H1 (cell line): ENCODE data around the gene APOL4. TPM values are rescaled to one million over a fixed set of nuclear protein-coding genes. Genes with fewer than 3 reads are reported as not detected.

Experiments
- CTCF ChIA-PET: fragments of 300-600 bp; sonication (Branson Sonifier 250); formaldehyde crosslinking; loops from one replicate; lab custom pipeline; 2021; ENCODE audit not compliant: partially characterized antibody; lab: Charles Lee
- POLR2A ChIA-PET: fragments of 300-600 bp; sonication (Branson Sonifier 250); formaldehyde crosslinking; loops from one replicate; lab custom pipeline; 2021; ENCODE audit warnings: inconsistent platforms; ENCODE audit not compliant: partially characterized antibody; lab: Charles Lee
- DNase-seq, 2 experiments: peaks; one replicate each; pipeline versions ENCODE4 v3.0.0 to v3.0.0-alpha.2; 2010 to 2022; ENCODE audit warnings: low spot score in 2 of 2, low read depth in 1 of 2, mixed read lengths in 1 of 2
- FAIRE-seq: peaks from 2 replicates; lab custom pipeline; 2011; peaks lifted over from hg19 to GRCh38; lab: Jason Lieb, UNC
- H2AFZ ChIP-seq: 2 replicates; pipeline ENCODE4 v1.8.1; 2012; ENCODE audit warnings: low read length, inconsistent platforms
- H2AK5ac ChIP-seq: 2 replicates; pipeline ENCODE4 v1.6.1; 2013; ENCODE audit warnings: low read depth, low read length
- H2BK120ac ChIP-seq: replicated peaks from 2 replicates; pipeline ENCODE3; 2013; ENCODE audit warnings: low read depth, low read length, inconsistent platforms
- H2BK12ac ChIP-seq: 2 replicates; pipeline ENCODE4 v1.6.1; 2013; ENCODE audit warnings: low read depth, low read length
- H2BK15ac ChIP-seq: 2 replicates; pipeline ENCODE4 v1.6.1; 2013; ENCODE audit warnings: low read length
- H2BK20ac ChIP-seq: 2 replicates; pipeline ENCODE4 v1.6.1; 2013; ENCODE audit warnings: low read length
- H2BK5ac ChIP-seq: 2 replicates; pipeline ENCODE4 v1.6.1; 2013; ENCODE audit warnings: low read depth, low read length
- H3K14ac ChIP-seq: 2 replicates; pipeline ENCODE4 v1.6.1; 2013; ENCODE audit warnings: inconsistent platforms; ENCODE audit not compliant: insufficient read length
- H3K18ac ChIP-seq: 2 replicates; pipeline ENCODE4 v1.6.1; 2013; ENCODE audit warnings: low read length; ENCODE audit errors: extremely low read depth
- H3K23ac ChIP-seq: 2 replicates; pipeline ENCODE4 v1.6.1; 2013; ENCODE audit warnings: inconsistent platforms; ENCODE audit not compliant: insufficient read length
- H3K23me2 ChIP-seq: 2 replicates; pipeline ENCODE4 v1.6.1; 2013; ENCODE audit warnings: low read depth, low read length
- H3K27ac ChIP-seq: 2 replicates; pipeline ENCODE4 v1.6.1; 2011; ENCODE audit warnings: low read depth, low read length, inconsistent platforms
- H3K27me3 ChIP-seq, 4 experiments: replicated peaks in 1 of 4; 1 replicate in 1 of 4; 2 replicates in 3 of 4; pipeline versions ENCODE4 v1.6.1 to v1.8.1; 2011 to 2013; ENCODE audit warnings: low read length in 3 of 4, mild to moderate bottlenecking in 3 of 4, inconsistent platforms in 2 of 4, mixed read lengths in 2 of 4, moderate library complexity in 1 of 4; ENCODE audit not compliant: control insufficient read depth in 3 of 4, insufficient read depth in 3 of 4; ENCODE audit errors: extremely low read depth in 1 of 4
- H3K36me3 ChIP-seq, 4 experiments: 2 replicates each; pipeline versions ENCODE4 v1.6.1 to v1.8.1; 2011 to 2013; ENCODE audit warnings: mild to moderate bottlenecking in 4 of 4, low read length in 3 of 4, moderate library complexity in 2 of 4, control low read depth in 1 of 4, inconsistent platforms in 1 of 4; ENCODE audit not compliant: insufficient read depth in 4 of 4, control insufficient read depth in 2 of 4
- H3K4ac ChIP-seq: replicated peaks from 2 replicates; pipeline ENCODE3; 2013; ENCODE audit warnings: low read length, low read depth, mixed read lengths, inconsistent platforms; ENCODE audit not compliant: insufficient read length
- H3K4me1 ChIP-seq, 4 experiments: replicated peaks in 1 of 4; 1 replicate in 1 of 4; 2 replicates in 3 of 4; pipeline versions ENCODE4 v1.6.1 to v1.8.1; 2011 to 2013; ENCODE audit warnings: low read length in 3 of 4, inconsistent platforms in 2 of 4, mixed read lengths in 1 of 4; ENCODE audit not compliant: insufficient read depth in 4 of 4, control insufficient read depth in 3 of 4
- H3K4me2 ChIP-seq, 2 experiments: 2 replicates each; pipeline versions ENCODE4 v1.6.1 to v1.8.1; 2011 to 2013; ENCODE audit warnings: low read depth in 2 of 2, low read length in 2 of 2, control low read depth in 1 of 2, inconsistent platforms in 1 of 2, mild to moderate bottlenecking in 1 of 2; ENCODE audit not compliant: insufficient read depth in 1 of 2
- H3K4me3 ChIP-seq, 4 experiments: fragments of 200-600, 300-600 bp in 1 of 4; sonication (generic), shearing (Covaris generic), sonication (Bioruptor Twin) in 1 of 4; 2 replicates each; pipeline versions ENCODE4 v1.5.1 to v1.8.1; 2011 to 2016; ENCODE audit warnings: low read length in 4 of 4, low read depth in 3 of 4, control low read depth in 2 of 4, inconsistent platforms in 2 of 4, mild to moderate bottlenecking in 2 of 4, mixed read lengths in 1 of 4, moderate library complexity in 1 of 4; ENCODE audit not compliant: insufficient read depth in 2 of 4; ENCODE audit errors: extremely low read depth in 1 of 4
- H3K56ac ChIP-seq: replicated peaks from 2 replicates; pipeline ENCODE3; 2013; ENCODE audit warnings: low read depth, mild to moderate bottlenecking, mixed read lengths, low read length, inconsistent platforms; ENCODE audit not compliant: insufficient read length
- H3K79me1 ChIP-seq: 2 replicates; pipeline ENCODE4 v1.6.1; 2013; ENCODE audit warnings: low read depth, low read length, control low read depth
- H3K79me2 ChIP-seq, 2 experiments: 2 replicates each; pipeline versions ENCODE4 v1.6.1 to v1.8.1; 2012 to 2013; ENCODE audit warnings: low read length in 2 of 2, mild to moderate bottlenecking in 2 of 2, inconsistent platforms in 1 of 2; ENCODE audit not compliant: insufficient read depth in 2 of 2, control insufficient read depth in 1 of 2
- H3K9ac ChIP-seq, 4 experiments: replicated peaks in 1 of 4; 1 replicate in 1 of 4; 2 replicates in 3 of 4; pipeline versions ENCODE4 v1.6.1 to v1.8.1; 2011 to 2013; ENCODE audit warnings: low read depth in 3 of 4, low read length in 3 of 4, control low read depth in 2 of 4, mild to moderate bottlenecking in 2 of 4, moderate library complexity in 2 of 4, inconsistent platforms in 1 of 4; ENCODE audit errors: extremely low read depth in 1 of 4
- H3K9me3 ChIP-seq, 2 experiments: 2 replicates each; pipeline versions ENCODE4 v1.6.1 to v1.8.1; 2012 to 2013; ENCODE audit warnings: mild to moderate bottlenecking in 2 of 2, moderate library complexity in 2 of 2, control low read depth in 1 of 2, inconsistent platforms in 1 of 2, low read depth in 1 of 2, low read length in 1 of 2, mixed read lengths in 1 of 2; ENCODE audit not compliant: insufficient read depth in 2 of 2
- H4K20me1 ChIP-seq, 2 experiments: replicated peaks in 1 of 2; 2 replicates each; pipeline versions ENCODE3 to v1.8.1; 2011 to 2013; ENCODE audit warnings: inconsistent platforms in 2 of 2, low read length in 2 of 2, mild to moderate bottlenecking in 1 of 2; ENCODE audit not compliant: insufficient read depth in 2 of 2, control insufficient read depth in 1 of 2
- H4K5ac ChIP-seq: 2 replicates; pipeline ENCODE4 v1.6.1; 2013; ENCODE audit warnings: low read length, low read depth, mixed read lengths, inconsistent platforms; ENCODE audit not compliant: insufficient read length
- H4K8ac ChIP-seq: 2 replicates; pipeline ENCODE4 v1.8.0; 2013; ENCODE audit warnings: mild to moderate bottlenecking, moderate library complexity, low read length, inconsistent platforms; ENCODE audit not compliant: insufficient read depth; ENCODE audit errors: extremely low read depth
- H4K91ac ChIP-seq: replicated peaks from 2 replicates; pipeline ENCODE3; 2013; ENCODE audit warnings: low read length, mixed read lengths, inconsistent platforms; ENCODE audit not compliant: insufficient read length
- BACH1 ChIP-seq: IDR thresholded peaks from 2 replicates; pipeline ENCODE4 v1.6.1; 2012; ENCODE audit warnings: low read length, improper control_type of control experiment
- CBX5 ChIP-seq: fragments of 300-800, 300-1000 bp; sonication (generic); IDR thresholded peaks from 2 replicates; pipeline ENCODE4 v1.7.1; 2016; ENCODE audit warnings: antibody characterized with exemption, low read length, low read depth
- CHD2 ChIP-seq: IDR thresholded peaks from 2 replicates; pipeline ENCODE4 v1.6.1; 2012; ENCODE audit warnings: low read length, improper control_type of control experiment
- CTBP2 ChIP-seq: IDR thresholded peaks from 2 replicates; pipeline ENCODE4 v1.7.0; 2011; ENCODE audit warnings: borderline replicate concordance, mild to moderate bottlenecking, moderate library complexity, mixed read lengths, low read length; ENCODE audit not compliant: insufficient read depth, insufficient read length
- HDAC2 ChIP-seq, 2 experiments: fragments of 300-600 bp in 1 of 2; sonication (generic) in 1 of 2; IDR thresholded peaks; 2 replicates each; pipeline ENCODE4 v1.6.1; 2011 to 2012; ENCODE audit warnings: low read depth in 2 of 2, low read length in 2 of 2, mild to moderate bottlenecking in 2 of 2, moderate library complexity in 2 of 2, borderline replicate concordance in 1 of 2, inconsistent platforms in 1 of 2
- KDM4A ChIP-seq: IDR thresholded peaks from one replicate; pipeline ENCODE4 v1.7.1; 2012; ENCODE audit warnings: low read depth, mild to moderate bottlenecking, moderate library complexity, low read length, inconsistent platforms; ENCODE audit not compliant: severe bottlenecking
- KDM5A ChIP-seq: fragments of 200-600 bp; IDR thresholded peaks from 2 replicates; pipeline ENCODE4 v1.7.1; 2012; ENCODE audit warnings: mild to moderate bottlenecking, low read length, inconsistent platforms, mixed read lengths
- NANOG ChIP-seq: IDR thresholded peaks from 2 replicates; pipeline ENCODE4 v1.6.1; 2011; ENCODE audit warnings: low read length, low read depth, mild to moderate bottlenecking, inconsistent platforms; ENCODE audit not compliant: insufficient read depth, poor library complexity, severe bottlenecking
- POLR2AphosphoS5 ChIP-seq: IDR thresholded peaks from 2 replicates; pipeline ENCODE4 v1.6.1; 2011; ENCODE audit warnings: low read depth, low read length
- RXRA ChIP-seq: IDR thresholded peaks from 2 replicates; pipeline ENCODE4 v1.6.1; 2011; ENCODE audit warnings: low read depth, mild to moderate bottlenecking, low read length, moderate library complexity; ENCODE audit not compliant: insufficient read depth
- SP2 ChIP-seq: IDR thresholded peaks from 2 replicates; pipeline ENCODE4 v1.6.1; 2012; ENCODE audit warnings: mild to moderate bottlenecking, low read length, inconsistent platforms
- TEAD4 ChIP-seq: IDR thresholded peaks from 2 replicates; pipeline ENCODE4 v1.6.1; 2012; ENCODE audit warnings: low read depth, low read length, inconsistent platforms, mixed read lengths
- WGBS, 2 experiments: shearing (Covaris generic) in 1 of 2; methylation state at CpG; one replicate each; pipeline versions ENCODE4 v1.1.6 to v1.1.7; 2013 to 2015; ENCODE audit warnings: low lambda C conversion rate in 2 of 2, mixed read lengths in 2 of 2, inconsistent platforms in 1 of 2, low coverage in 1 of 2, missing lambda C conversion rate in 1 of 2; ENCODE audit not compliant: insufficient replicate concordance in 2 of 2, insufficient coverage in 1 of 2, insufficient read length in 1 of 2; ENCODE audit errors: extremely low coverage in 1 of 2, missing lambda C conversion rate in 1 of 2; 5-methylcytosine and 5-hydroxymethylcytosine counted together
- polyA plus RNA-seq, 7 experiments: library from polyadenylated mRNA; depleted of rRNA in 3 of 7; stranded (reverse) in 5 of 7; unstranded in 2 of 7; fragments of >200 nt in 5 of 7; fragments of 200-250 nt in 2 of 7; gene quantifications; 1 replicate in 5 of 7; 2 replicates in 1 of 7; 4 replicates in 1 of 7; pipeline versions ENCODE4 v1.2.1 to v1.2.3, GENCODE V29; 2011 to 2013; ENCODE audit warnings: missing spikeins in 2 of 7, mixed read lengths in 2 of 7
- total RNA-seq: library from RNA; stranded (reverse); fragmentation: NEBNext Ultra II Directional; extraction: Animal tissue kit (Norgen Biotek cat#: 25700); gene quantifications from 2 replicates; pipeline ENCODE4 v1.2.1, GENCODE V29; 2021
- TF ChIP-seq, protein P1 (sequence below): IDR thresholded peaks from 2 replicates; pipeline ENCODE4 v1.6.1; 2011; ENCODE audit warnings: low read depth, mild to moderate bottlenecking, low read length; ENCODE audit not compliant: insufficient read depth

APOL4 gene
- total and polyA plus RNA-seq, 2 of the 8 experiments (the other 6 are each of a cell fraction or from before 2014, with no cell fraction given): 0.02 TPM; not detected in 1

DNA sequence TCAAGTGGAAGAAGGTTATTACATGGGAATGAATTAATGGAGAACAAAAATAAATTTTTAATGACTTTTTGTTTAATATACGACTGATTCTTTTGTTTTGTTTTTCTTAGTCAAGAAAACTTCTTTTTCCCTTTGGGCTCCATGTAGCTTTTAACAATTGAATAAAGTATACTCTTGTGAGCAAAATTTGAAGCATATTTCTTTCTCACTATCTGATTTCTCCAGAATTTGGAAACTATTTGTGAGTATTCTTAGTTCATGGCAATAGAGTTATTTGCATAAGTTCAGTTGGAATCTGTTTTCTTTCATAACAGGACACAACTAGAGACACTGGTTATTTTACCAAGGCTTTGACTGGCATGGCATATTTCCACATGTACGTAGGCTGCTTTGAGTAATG is 47.6 kb upstream of the APOL4 start:
- FAIRE-seq (no peak), DNase-seq (no peak)
- H3K27ac ChIP-seq: no peak overlapping the region
- no peak overlapping the region for H2BK20ac ChIP-seq
- H3K23ac ChIP-seq: no peak overlapping the region
- H2BK120ac ChIP-seq: no peak overlapping the region
- no peaks in the 10 kb centered on the region for H3K79me1 ChIP-seq
- H3K18ac ChIP-seq: no peak overlapping the region
- H2BK15ac ChIP-seq: no peak overlapping the region
- H3K14ac ChIP-seq: no peak overlapping the region
- H2AK5ac ChIP-seq: no peak overlapping the region
- peaks cover 3 to 7% of the 10 kb centered on the region in 2 experiments; a peak in 3 of 4 replicates for H3K9me3 ChIP-seq
- no peak overlapping the region for H2BK12ac ChIP-seq
- H4K5ac ChIP-seq: no peak overlapping the region
- no peaks in the 10 kb centered on the region for H3K36me3 ChIP-seq
- H2AFZ ChIP-seq: no peak overlapping the region
- no peak overlapping the region for H4K91ac ChIP-seq
- ChIA-PET POLR2A (interaction anchor here (0.6 to 1.7 kb wide), 2 partner anchors 9 to 233 kb away, joined by 3 to 6 read pairs; partner anchors contain the start of gene APOL2), CTCF (interaction anchor here (0.7 to 3.1 kb wide), 3 partner anchors 10 to 37 kb away, joined by 3 to 16 read pairs (median 4); partner anchors contain the start of gene APOL2)
- no peak overlapping the region for H3K9ac ChIP-seq
- no peaks in the 10 kb centered on the region; a peak in 1 of 7 replicates for H3K27me3 ChIP-seq
- peaks cover 0 to 5% (median 0%) of the 10 kb centered on the region in 4 experiments; a peak in 1 of 7 replicates for H3K4me1 ChIP-seq
- no peak overlapping the region for H3K4me2 ChIP-seq
- H3K56ac ChIP-seq: no peak overlapping the region
- H4K8ac ChIP-seq: no peak overlapping the region
- no peaks in the 10 kb centered on the region for H4K20me1 ChIP-seq
- H2BK5ac ChIP-seq: no peak overlapping the region
- H3K4me3 ChIP-seq: no peak overlapping the region
- no peaks in the 10 kb centered on the region for H3K79me2 ChIP-seq
- no peaks in the 10 kb centered on the region for H3K23me2 ChIP-seq
- 91% methylated on average over 2 of the region's 2 CpGs; no CpG with 5 or more reads in 1 of the 2 experiments for WGBS, 2 experiments
- no peak overlapping the region for H3K4ac ChIP-seq
- TF ChIP-seq POLR2AphosphoS5 (no peak), KDM4A (no peak), HDAC2 (IDR thresholded peaks at IDR 0.05; ENCODE audit: borderline replicate concordance in 1 of 2, low read depth in 2 of 2, low read length in 2 of 2) (no peak), NANOG (no peak), KDM5A (no peak), RXRA (no peak), TEAD4 (no peak), SP2 (no peak), CTBP2 (no peak), BACH1 (no peak), CHD2 (no peak), CBX5 (no peak)
- TF ChIP-seq, protein P1, sequence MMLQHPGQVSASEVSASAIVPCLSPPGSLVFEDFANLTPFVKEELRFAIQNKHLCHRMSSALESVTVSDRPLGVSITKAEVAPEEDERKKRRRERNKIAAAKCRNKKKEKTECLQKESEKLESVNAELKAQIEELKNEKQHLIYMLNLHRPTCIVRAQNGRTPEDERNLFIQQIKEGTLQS: no peak
